H1 (cell line): ENCODE data around the gene SCYGR1. TPM values are rescaled to one million over a fixed set of nuclear protein-coding genes. Genes with fewer than 3 reads are reported as not detected.

Source experiments
- CBX8 ChIP-seq: fragments of 300-800, 300-1000 bp; sonication (generic); IDR thresholded peaks from 2 replicates; pipeline ENCODE4 v1.7.1; 2016; ENCODE audit warnings: low read depth, low read length, borderline replicate concordance
- CHD2 ChIP-seq: IDR thresholded peaks from 2 replicates; pipeline ENCODE4 v1.6.1; 2012; ENCODE audit warnings: low read length, improper control_type of control experiment
- JUND ChIP-seq: IDR thresholded peaks from 2 replicates; pipeline ENCODE4 v1.6.1; 2011; ENCODE audit warnings: mild to moderate bottlenecking, improper control_type of control experiment, low read length
- KDM1A ChIP-seq: fragments of 200-600, 300-600 bp; sonication (generic); IDR thresholded peaks from 2 replicates; pipeline ENCODE4 v1.7.1; 2016; ENCODE audit warnings: mild to moderate bottlenecking, low read length, borderline replicate concordance
- NANOG ChIP-seq: IDR thresholded peaks from 2 replicates; pipeline ENCODE4 v1.6.1; 2011; ENCODE audit warnings: low read length, low read depth, mild to moderate bottlenecking, inconsistent platforms; ENCODE audit not compliant: insufficient read depth, poor library complexity, severe bottlenecking
- SRF ChIP-seq: IDR thresholded peaks from 2 replicates; pipeline ENCODE4 v1.6.1; 2011; ENCODE audit warnings: mild to moderate bottlenecking, low read depth, low read length, moderate library complexity
- TAF1 ChIP-seq: IDR thresholded peaks from 2 replicates; pipeline ENCODE4 v1.6.1; 2011; ENCODE audit warnings: mild to moderate bottlenecking, low read depth, low read length
- TAF7 ChIP-seq: optimal IDR thresholded peaks from 2 replicates; pipeline ENCODE3; 2011; ENCODE audit warnings: low read depth, mild to moderate bottlenecking, inconsistent platforms, low read length, moderate library complexity, borderline replicate concordance
- polyA plus RNA-seq, 7 experiments: library from polyadenylated mRNA; depleted of rRNA in 3 of 7; stranded (reverse) in 5 of 7; unstranded in 2 of 7; fragments of >200 nt in 5 of 7; fragments of 200-250 nt in 2 of 7; gene quantifications; 1 replicate in 5 of 7; 2 replicates in 1 of 7; 4 replicates in 1 of 7; pipeline versions ENCODE4 v1.2.1 to v1.2.3, GENCODE V29; 2011 to 2013; ENCODE audit warnings: missing spikeins in 2 of 7, mixed read lengths in 2 of 7
- total RNA-seq: library from RNA; stranded (reverse); fragmentation: NEBNext Ultra II Directional; extraction: Animal tissue kit (Norgen Biotek cat#: 25700); gene quantifications from 2 replicates; pipeline ENCODE4 v1.2.1, GENCODE V29; 2021
- TF ChIP-seq, protein P1 (sequence below): fragments of 300-600 bp; sonication (generic); IDR thresholded peaks from 2 replicates; pipeline ENCODE4 v1.7.1; 2012; ENCODE audit warnings: low read length, moderate library complexity, mild to moderate bottlenecking, inconsistent platforms; ENCODE audit not compliant: insufficient replicate concordance

SCYGR1 gene
- total and polyA plus RNA-seq, 2 of the 8 experiments (the other 6 are each of a cell fraction or from before 2014, with no cell fraction given) = not detected

GRCh38 chr2:227394401-227394800 lies 6.7 kb upstream of the SCYGR1 start (continued):
- TF ChIP-seq, protein P1, sequence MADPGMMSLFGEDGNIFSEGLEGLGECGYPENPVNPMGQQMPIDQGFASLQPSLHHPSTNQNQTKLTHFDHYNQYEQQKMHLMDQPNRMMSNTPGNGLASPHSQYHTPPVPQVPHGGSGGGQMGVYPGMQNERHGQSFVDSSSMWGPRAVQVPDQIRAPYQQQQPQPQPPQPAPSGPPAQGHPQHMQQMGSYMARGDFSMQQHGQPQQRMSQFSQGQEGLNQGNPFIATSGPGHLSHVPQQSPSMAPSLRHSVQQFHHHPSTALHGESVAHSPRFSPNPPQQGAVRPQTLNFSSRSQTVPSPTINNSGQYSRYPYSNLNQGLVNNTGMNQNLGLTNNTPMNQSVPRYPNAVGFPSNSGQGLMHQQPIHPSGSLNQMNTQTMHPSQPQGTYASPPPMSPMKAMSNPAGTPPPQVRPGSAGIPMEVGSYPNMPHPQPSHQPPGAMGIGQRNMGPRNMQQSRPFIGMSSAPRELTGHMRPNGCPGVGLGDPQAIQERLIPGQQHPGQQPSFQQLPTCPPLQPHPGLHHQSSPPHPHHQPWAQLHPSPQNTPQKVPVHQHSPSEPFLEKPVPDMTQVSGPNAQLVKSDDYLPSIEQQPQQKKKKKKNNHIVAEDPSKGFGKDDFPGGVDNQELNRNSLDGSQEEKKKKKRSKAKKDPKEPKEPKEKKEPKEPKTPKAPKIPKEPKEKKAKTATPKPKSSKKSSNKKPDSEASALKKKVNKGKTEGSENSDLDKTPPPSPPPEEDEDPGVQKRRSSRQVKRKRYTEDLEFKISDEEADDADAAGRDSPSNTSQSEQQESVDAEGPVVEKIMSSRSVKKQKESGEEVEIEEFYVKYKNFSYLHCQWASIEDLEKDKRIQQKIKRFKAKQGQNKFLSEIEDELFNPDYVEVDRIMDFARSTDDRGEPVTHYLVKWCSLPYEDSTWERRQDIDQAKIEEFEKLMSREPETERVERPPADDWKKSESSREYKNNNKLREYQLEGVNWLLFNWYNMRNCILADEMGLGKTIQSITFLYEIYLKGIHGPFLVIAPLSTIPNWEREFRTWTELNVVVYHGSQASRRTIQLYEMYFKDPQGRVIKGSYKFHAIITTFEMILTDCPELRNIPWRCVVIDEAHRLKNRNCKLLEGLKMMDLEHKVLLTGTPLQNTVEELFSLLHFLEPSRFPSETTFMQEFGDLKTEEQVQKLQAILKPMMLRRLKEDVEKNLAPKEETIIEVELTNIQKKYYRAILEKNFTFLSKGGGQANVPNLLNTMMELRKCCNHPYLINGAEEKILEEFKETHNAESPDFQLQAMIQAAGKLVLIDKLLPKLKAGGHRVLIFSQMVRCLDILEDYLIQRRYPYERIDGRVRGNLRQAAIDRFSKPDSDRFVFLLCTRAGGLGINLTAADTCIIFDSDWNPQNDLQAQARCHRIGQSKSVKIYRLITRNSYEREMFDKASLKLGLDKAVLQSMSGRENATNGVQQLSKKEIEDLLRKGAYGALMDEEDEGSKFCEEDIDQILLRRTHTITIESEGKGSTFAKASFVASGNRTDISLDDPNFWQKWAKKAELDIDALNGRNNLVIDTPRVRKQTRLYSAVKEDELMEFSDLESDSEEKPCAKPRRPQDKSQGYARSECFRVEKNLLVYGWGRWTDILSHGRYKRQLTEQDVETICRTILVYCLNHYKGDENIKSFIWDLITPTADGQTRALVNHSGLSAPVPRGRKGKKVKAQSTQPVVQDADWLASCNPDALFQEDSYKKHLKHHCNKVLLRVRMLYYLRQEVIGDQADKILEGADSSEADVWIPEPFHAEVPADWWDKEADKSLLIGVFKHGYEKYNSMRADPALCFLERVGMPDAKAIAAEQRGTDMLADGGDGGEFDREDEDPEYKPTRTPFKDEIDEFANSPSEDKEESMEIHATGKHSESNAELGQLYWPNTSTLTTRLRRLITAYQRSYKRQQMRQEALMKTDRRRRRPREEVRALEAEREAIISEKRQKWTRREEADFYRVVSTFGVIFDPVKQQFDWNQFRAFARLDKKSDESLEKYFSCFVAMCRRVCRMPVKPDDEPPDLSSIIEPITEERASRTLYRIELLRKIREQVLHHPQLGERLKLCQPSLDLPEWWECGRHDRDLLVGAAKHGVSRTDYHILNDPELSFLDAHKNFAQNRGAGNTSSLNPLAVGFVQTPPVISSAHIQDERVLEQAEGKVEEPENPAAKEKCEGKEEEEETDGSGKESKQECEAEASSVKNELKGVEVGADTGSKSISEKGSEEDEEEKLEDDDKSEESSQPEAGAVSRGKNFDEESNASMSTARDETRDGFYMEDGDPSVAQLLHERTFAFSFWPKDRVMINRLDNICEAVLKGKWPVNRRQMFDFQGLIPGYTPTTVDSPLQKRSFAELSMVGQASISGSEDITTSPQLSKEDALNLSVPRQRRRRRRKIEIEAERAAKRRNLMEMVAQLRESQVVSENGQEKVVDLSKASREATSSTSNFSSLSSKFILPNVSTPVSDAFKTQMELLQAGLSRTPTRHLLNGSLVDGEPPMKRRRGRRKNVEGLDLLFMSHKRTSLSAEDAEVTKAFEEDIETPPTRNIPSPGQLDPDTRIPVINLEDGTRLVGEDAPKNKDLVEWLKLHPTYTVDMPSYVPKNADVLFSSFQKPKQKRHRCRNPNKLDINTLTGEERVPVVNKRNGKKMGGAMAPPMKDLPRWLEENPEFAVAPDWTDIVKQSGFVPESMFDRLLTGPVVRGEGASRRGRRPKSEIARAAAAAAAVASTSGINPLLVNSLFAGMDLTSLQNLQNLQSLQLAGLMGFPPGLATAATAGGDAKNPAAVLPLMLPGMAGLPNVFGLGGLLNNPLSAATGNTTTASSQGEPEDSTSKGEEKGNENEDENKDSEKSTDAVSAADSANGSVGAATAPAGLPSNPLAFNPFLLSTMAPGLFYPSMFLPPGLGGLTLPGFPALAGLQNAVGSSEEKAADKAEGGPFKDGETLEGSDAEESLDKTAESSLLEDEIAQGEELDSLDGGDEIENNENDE = no peak
- TF ChIP-seq JUND (no peak), SRF (no peak), NANOG (no peak), TAF1 (no peak), CHD2 (no peak), KDM1A (no peak), TAF7 (no peak), CBX8 (no peak)
